K562 (cell line): Measurements from ENCODE around the gene ALG12. TPM values are rescaled to one million over a fixed set of nuclear protein-coding genes. Genes with fewer than 3 reads are reported as not detected.
A peak's percentile ranks its signal among the peaks of the same experiment; 100 is the strongest.

Source experiments
- ATF7 ChIP-seq: fragments of 450-650 bp; IDR thresholded peaks from 2 replicates; pipeline ENCODE4 v1.7.1; 2014; ENCODE audit warnings: mild to moderate bottlenecking, moderate library complexity
- CHD4 ChIP-seq: fragments of 200-600 bp; sonication (generic); IDR thresholded peaks from 3 replicates; pipeline ENCODE4 v1.6.1; 2012; ENCODE audit warnings: low read depth, mild to moderate bottlenecking, mixed read lengths, low read length, inconsistent platforms; ENCODE audit not compliant: insufficient read depth, insufficient replicate concordance, poor library complexity, severe bottlenecking
- CREB1 ChIP-seq, 2 experiments: sonication (generic) in 1 of 2; formaldehyde crosslinking in 1 of 2; IDR thresholded peaks; 2 replicates each; pipeline versions ENCODE4 v1.6.1 to v1.8.0; 2012 to 2022; ENCODE audit warnings: inconsistent platforms in 1 of 2, mild to moderate bottlenecking in 1 of 2, missing genetic modification reagents in 1 of 2, moderate library complexity in 1 of 2
- CREBBP ChIP-seq: IDR thresholded peaks from one replicate; pipeline ENCODE4 v1.6.1; 2012; ENCODE audit warnings: low read depth, mild to moderate bottlenecking, control low read depth, inconsistent platforms, low read length
- ELF1 ChIP-seq: fragments of 200-800 bp; sonication (Bioruptor generic); IDR thresholded peaks from 2 replicates; pipeline ENCODE4 v1.6.1; 2016; ENCODE audit warnings: missing genetic modification characterization, missing compliant biosample characterization
- FOXP4 ChIP-seq: sonication (generic); formaldehyde crosslinking; IDR thresholded peaks from 2 replicates; pipeline ENCODE4 v1.8.0; 2022; ENCODE audit warnings: mild to moderate bottlenecking, missing genetic modification reagents, borderline replicate concordance
- GTF2A2 ChIP-seq: IDR thresholded peaks from 2 replicates; pipeline ENCODE4 v1.6.1; 2016; ENCODE audit warnings: mild to moderate bottlenecking, missing genetic modification characterization, missing compliant biosample characterization
- MEF2A ChIP-seq: IDR thresholded peaks from 2 replicates; pipeline ENCODE4 v1.6.1; 2011; ENCODE audit warnings: low read depth, mild to moderate bottlenecking, low read length, moderate library complexity; ENCODE audit not compliant: control insufficient read depth
- NFE2L1 ChIP-seq: fragments of 450-650 bp; IDR thresholded peaks from 2 replicates; pipeline ENCODE4 v1.6.1; 2016; ENCODE audit warnings: missing genetic modification characterization, low read depth, mild to moderate bottlenecking, missing compliant biosample characterization, moderate library complexity, borderline replicate concordance
- POLR2G ChIP-seq: fragments of 200-400 bp; formaldehyde crosslinking; IDR thresholded peaks from 2 replicates; pipeline ENCODE4 v1.6.1; 2017; ENCODE audit warnings: low read depth, mild to moderate bottlenecking, antibody characterized with exemption, low read length, moderate library complexity
- PRMT5 ChIP-seq: sonication (generic); formaldehyde crosslinking; IDR thresholded peaks from 2 replicates; pipeline ENCODE4 v1.5.0; 2020; ENCODE audit warnings: missing genetic modification reagents
- PTRF ChIP-seq: fragments of 450-650 bp; IDR thresholded peaks from 2 replicates; pipeline ENCODE4 v1.6.1; 2016; ENCODE audit warnings: mild to moderate bottlenecking, missing genetic modification characterization, missing compliant biosample characterization
- PTTG1 ChIP-seq: fragments of 450-650 bp; IDR thresholded peaks from 2 replicates; pipeline ENCODE4 v1.6.1; 2016; ENCODE audit warnings: low read depth, mild to moderate bottlenecking, missing genetic modification characterization, missing compliant biosample characterization
- SUPT5H ChIP-seq: fragments of 450-650 bp; IDR thresholded peaks from 2 replicates; pipeline ENCODE4 v1.6.1; 2016
- ZBTB7A ChIP-seq: IDR thresholded peaks from 2 replicates; pipeline ENCODE4 v1.6.1; 2011; ENCODE audit warnings: low read depth, mild to moderate bottlenecking, low read length, moderate library complexity, borderline replicate concordance; ENCODE audit not compliant: control insufficient read depth
- ZNF277 ChIP-seq: fragments of 250-450 bp; sonication (Bioruptor Pico); IDR thresholded peaks from 2 replicates; pipeline ENCODE4 v1.8.0; 2022; ENCODE audit warnings: inconsistent platforms, mild to moderate bottlenecking, moderate library complexity, borderline replicate concordance
- polyA plus RNA-seq, 8 experiments: library from polyadenylated mRNA; depleted of rRNA in 4 of 8; stranded (reverse) in 5 of 8; unstranded in 3 of 8; fragments of >200 nt; fragmentation: Nextera tagmentation in 2 of 8; fragmentation: Illumina TruSeq in 1 of 8; extraction: Ambion mirVana in 2 of 8; extraction: Trizol in 1 of 8; gene quantifications; 2 replicates each; pipeline versions ENCODE4 v1.2.1 to v1.2.3, GENCODE V29; 2011 to 2014; ENCODE audit warnings: inconsistent platforms in 1 of 8, missing spikeins in 1 of 8
- total RNA-seq, 7 experiments: library from RNA; depleted of rRNA in 6 of 7; stranded (reverse); fragments of >200 nt in 6 of 7; fragmentation: Illumina TruSeq in 2 of 7; extraction: Trizol in 2 of 7; gene quantifications; 2 replicates each; pipeline versions ENCODE4 v1.2.1 to v1.2.3, GENCODE V29; 2011 to 2021; ENCODE audit warnings: low replicate concordance in 1 of 7
- TF ChIP-seq, protein P1 (sequence below): fragments of 450-650 bp; IDR thresholded peaks from 2 replicates; pipeline ENCODE4 v1.6.1; 2017; ENCODE audit warnings: antibody characterized with exemption, mild to moderate bottlenecking
- TF ChIP-seq, protein P2 (sequence below): fragments of 250-450 bp; sonication (Bioruptor Pico); IDR thresholded peaks from 2 replicates; pipeline ENCODE4 v1.5.0; 2021

The ALG12 gene
- total and polyA plus RNA-seq, 9 of the 15 experiments (the other 6 are each of a cell fraction or from before 2014, with no cell fraction given) = 0.20 to 8.5 (median 3.4) TPM

DNA sequence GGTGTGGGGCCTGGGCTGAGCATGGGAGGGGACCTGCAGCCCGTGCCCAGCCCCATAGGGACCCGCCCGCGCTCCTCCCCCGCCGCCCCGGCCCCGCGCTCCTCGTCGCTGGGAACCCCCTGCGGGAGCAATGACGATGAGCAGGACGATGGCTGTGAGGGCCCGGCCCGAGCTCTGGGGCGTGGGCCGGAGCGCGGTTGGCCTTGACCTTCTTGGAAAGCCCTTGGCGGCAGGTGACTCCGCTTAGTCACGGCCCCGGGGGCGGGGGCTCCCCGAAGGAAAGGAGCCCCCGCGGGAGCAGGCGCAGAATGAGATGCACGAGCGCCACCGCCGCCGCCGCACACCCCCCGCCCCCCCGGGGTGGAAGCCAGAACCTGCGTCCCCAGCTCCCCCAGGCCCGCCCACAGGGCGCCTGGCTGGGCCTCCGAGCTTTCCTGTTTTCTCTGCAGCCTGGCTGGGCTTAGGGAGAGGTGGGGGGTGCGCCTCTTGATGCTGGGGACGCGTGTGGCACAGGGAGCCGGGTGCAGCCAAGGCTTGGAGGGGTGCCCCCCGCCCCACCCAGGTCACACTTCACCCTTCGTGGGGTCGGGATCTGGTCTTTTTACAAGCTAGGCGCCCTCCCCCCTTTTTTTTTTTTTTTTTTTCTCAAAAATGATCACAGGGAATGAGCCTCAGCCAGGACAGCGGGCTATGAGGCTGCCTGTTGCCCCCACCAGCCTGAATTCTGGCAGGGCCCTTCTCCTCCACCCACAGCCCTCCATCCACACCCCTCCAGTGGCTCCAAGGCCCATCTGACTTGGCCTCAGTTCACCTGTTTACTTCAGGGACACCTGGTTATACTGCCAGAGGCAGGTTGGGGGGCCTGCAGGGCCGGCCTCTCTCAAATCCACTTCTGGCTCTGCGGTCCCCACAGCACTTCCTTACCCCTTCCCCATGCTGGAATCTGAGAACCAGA, 18.1 kb upstream of the ALG12 start (continued):
- TF ChIP-seq, protein P1, sequence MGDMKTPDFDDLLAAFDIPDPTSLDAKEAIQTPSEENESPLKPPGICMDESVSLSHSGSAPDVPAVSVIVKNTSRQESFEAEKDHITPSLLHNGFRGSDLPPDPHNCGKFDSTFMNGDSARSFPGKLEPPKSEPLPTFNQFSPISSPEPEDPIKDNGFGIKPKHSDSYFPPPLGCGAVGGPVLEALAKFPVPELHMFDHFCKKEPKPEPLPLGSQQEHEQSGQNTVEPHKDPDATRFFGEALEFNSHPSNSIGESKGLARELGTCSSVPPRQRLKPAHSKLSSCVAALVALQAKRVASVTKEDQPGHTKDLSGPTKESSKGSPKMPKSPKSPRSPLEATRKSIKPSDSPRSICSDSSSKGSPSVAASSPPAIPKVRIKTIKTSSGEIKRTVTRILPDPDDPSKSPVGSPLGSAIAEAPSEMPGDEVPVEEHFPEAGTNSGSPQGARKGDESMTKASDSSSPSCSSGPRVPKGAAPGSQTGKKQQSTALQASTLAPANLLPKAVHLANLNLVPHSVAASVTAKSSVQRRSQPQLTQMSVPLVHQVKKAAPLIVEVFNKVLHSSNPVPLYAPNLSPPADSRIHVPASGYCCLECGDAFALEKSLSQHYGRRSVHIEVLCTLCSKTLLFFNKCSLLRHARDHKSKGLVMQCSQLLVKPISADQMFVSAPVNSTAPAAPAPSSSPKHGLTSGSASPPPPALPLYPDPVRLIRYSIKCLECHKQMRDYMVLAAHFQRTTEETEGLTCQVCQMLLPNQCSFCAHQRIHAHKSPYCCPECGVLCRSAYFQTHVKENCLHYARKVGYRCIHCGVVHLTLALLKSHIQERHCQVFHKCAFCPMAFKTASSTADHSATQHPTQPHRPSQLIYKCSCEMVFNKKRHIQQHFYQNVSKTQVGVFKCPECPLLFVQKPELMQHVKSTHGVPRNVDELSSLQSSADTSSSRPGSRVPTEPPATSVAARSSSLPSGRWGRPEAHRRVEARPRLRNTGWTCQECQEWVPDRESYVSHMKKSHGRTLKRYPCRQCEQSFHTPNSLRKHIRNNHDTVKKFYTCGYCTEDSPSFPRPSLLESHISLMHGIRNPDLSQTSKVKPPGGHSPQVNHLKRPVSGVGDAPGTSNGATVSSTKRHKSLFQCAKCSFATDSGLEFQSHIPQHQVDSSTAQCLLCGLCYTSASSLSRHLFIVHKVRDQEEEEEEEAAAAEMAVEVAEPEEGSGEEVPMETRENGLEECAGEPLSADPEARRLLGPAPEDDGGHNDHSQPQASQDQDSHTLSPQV = no peak
- TF ChIP-seq ZNF277 (CRISPR knock-in tag) (no peak), ATF7 (peak; percentile 70), PTTG1 (no peak), MEF2A (no peak), NFE2L1 (no peak), PTRF (tag) (no peak), ELF1 (tag) (no peak), SUPT5H (no peak), POLR2G (peak; percentile 75), CHD4 (no peak), PRMT5 (CRISPR knock-in tag) (no peak), CREBBP (no peak), FOXP4 (CRISPR knock-in tag) (no peak), GTF2A2 (tag) (no peak), ZBTB7A (peak; percentile 96), CREB1 (IDR thresholded peaks at IDR 0.05) (no peak), CREB1 (CRISPR knock-in tag; IDR thresholded peaks at IDR 0.05) (peak; percentile 46; the same call in 1 of the 2 replicates)
- TF ChIP-seq, protein P2, sequence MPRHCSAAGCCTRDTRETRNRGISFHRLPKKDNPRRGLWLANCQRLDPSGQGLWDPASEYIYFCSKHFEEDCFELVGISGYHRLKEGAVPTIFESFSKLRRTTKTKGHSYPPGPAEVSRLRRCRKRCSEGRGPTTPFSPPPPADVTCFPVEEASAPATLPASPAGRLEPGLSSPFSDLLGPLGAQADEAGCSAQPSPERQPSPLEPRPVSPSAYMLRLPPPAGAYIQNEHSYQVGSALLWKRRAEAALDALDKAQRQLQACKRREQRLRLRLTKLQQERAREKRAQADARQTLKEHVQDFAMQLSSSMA (CRISPR knock-in tag) = no peak
